Neural progenitor cell (in vitro differentiated cells): ENCODE measurements around the gene SMARCAD1.

Experiments
- EZH2 ChIP-seq: fragments of 200-600 bp; sonication (generic); IDR thresholded peaks from 2 replicates; pipeline ENCODE4 v1.6.1; 2017; ENCODE audit warnings: antibody characterized with exemption, mild to moderate bottlenecking, moderate library complexity
- EZH2phosphoT487 ChIP-seq: fragments of 200-600 bp; sonication (generic); IDR thresholded peaks from 2 replicates; pipeline ENCODE4 v1.6.1; 2017; ENCODE audit warnings: antibody characterized with exemption
- TF ChIP-seq, protein P1 (sequence below): fragments of 200-600 bp; sonication (generic); IDR thresholded peaks from 2 replicates; pipeline ENCODE4 v1.5.1; 2017; ENCODE audit warnings: antibody characterized with exemption, mild to moderate bottlenecking

DNA sequence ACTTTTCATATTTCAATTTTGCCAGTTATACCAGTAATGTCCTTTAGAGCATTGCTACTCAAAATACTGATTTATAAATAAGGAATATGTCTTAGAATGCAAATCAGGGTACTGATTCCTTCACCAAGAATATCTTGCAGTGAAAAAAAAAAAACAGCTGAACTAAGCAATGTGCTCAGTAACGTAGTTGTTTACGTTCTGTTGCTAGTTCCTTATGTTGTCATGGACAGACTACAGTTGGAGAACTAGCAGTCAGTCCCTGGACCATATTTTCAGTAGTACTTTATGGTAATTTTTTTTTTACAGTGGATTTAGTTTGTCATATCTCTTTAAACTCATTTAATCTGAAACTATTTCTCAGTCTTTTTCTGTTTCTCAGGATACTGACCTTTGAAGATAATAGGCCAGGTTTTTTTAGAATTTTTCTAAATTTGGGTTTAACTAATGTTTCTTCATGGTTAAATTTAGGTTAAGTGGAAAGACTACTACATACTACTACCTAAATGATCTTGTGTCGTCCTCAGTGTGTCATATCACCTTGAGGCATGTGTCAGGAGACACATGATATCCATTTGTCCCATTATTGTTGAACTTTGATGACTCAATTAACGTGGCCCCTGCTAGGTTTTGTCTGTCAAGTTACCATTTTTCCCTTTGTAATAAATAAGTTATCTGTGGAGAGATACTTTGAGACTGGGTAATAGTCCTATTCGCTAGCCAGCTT is 21.0 kb downstream of the SMARCAD1 start:
- TF ChIP-seq, protein P1, sequence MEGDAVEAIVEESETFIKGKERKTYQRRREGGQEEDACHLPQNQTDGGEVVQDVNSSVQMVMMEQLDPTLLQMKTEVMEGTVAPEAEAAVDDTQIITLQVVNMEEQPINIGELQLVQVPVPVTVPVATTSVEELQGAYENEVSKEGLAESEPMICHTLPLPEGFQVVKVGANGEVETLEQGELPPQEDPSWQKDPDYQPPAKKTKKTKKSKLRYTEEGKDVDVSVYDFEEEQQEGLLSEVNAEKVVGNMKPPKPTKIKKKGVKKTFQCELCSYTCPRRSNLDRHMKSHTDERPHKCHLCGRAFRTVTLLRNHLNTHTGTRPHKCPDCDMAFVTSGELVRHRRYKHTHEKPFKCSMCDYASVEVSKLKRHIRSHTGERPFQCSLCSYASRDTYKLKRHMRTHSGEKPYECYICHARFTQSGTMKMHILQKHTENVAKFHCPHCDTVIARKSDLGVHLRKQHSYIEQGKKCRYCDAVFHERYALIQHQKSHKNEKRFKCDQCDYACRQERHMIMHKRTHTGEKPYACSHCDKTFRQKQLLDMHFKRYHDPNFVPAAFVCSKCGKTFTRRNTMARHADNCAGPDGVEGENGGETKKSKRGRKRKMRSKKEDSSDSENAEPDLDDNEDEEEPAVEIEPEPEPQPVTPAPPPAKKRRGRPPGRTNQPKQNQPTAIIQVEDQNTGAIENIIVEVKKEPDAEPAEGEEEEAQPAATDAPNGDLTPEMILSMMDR, result no peak
- TF ChIP-seq EZH2phosphoT487 (no peak), EZH2 (no peak)
